Measurements from ENCODE around the gene GIT1. TPM values are rescaled to one million over a fixed set of nuclear protein-coding genes. Genes with fewer than 3 reads are reported as not detected.

The GIT1 gene
- total RNA-seq, 8 experiments from 2014 or later: 27.1 to 43.8 (median 32.0) TPM

DNA sequence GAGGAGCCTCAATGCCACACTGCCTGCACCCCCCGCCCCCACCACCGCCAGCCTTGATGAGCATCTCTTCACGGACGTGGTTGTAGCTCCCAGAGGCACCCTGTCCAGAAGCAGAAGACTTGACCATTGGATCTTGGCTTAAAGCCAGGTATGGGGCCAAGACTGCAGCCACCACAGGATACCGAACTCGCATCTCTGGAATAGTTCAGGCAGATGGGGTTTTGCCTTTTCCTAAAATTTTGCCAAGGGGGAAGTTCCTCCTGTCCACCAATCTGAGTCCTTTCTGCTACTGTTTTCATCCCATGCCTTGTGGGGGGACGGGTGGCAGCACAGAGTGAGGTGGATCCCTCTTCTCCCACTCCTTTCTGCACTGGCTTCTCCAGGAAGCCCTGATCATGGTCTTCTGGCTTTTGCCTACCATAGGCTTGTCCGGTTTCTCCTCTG is 32.3 kb upstream of the GIT1 start:
- H3K4me3 ChIP-seq: no peak overlapping the region
- in situ Hi-C loops (cut with MboI; ENCODE audit: low pct_unique_long_range_greater_than_20kb in 2 of 9, low sequenced_read_pairs in 9 of 9, unreplicated experiment in 9 of 9): loop anchor here in 1 of 9 experiments (25.0 kb wide), 1 partner anchor 466 kb away; no protein-coding TSS in a partner anchor
- peaks cover 6 to 10% of the 10 kb centered on the region in 2 donors for H3K4me1 ChIP-seq (replicated peaks in 1 of 2)
- WGBS, 10 experiments: 17 to 91% (median 75%) methylated on average over 1 to 5 of the region's 8 CpGs; no CpG with 5 or more reads in 5 of the 10 experiments
- no peak overlapping the region for H3K27ac ChIP-seq
- ATAC-seq (replicated peaks in 6 of 8): peak in 1 of 8 experiments; percentile 2

DNA sequence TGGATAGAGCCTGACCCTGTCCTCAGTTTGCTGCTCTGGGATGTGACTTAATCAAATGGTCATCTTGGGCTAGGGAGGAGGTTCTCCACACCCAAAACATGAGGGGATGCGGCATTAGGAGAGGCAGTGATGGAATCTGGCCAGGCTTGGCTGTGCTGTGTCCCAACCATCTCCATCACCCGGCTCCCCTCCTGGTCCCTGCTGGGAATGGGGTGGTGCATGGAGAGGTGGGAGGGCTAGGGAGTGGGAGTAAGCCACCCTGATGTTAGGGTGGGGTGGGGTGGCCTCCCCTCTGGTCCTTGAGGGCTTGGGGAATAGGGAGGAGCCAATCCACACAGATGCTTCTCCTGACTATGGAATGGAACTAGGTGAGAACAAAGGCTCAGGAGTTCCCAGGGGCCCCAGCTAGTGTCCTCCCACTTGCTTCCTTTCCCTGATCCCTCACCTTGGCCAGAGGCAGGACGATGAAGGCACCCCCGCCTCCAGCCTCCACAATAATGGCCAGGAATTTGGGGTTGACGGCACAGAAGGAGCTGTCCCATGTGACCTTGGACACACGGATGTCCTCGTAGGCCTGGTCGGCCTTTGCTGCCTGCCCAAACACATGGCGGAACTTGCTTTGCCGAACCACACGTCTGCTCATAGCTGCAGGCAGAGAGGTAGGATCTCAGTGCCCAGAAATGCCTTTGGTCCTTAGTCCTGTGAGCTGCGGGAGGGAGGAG is 31.5 kb upstream of the GIT1 start:
- Histone ChIP-seq H3K27ac (no peak overlapping the region), H3K4me1 (replicated peaks in 1 of 2) (peaks cover 10 to 14% of the 10 kb centered on the region in 2 donors), H3K4me3 (no peak overlapping the region)
- 93% methylated on average over 3 of the region's 12 CpGs; no CpG with 5 or more reads in 9 of the 10 experiments for WGBS, 10 experiments
- in situ Hi-C loops (cut with MboI; ENCODE audit: low pct_unique_long_range_greater_than_20kb in 2 of 9, low sequenced_read_pairs in 9 of 9, unreplicated experiment in 9 of 9): loop anchor here in 1 of 9 experiments (25.0 kb wide), 1 partner anchor 466 kb away; no protein-coding TSS in a partner anchor
- ATAC-seq (replicated peaks in 6 of 8): no peak

DNA sequence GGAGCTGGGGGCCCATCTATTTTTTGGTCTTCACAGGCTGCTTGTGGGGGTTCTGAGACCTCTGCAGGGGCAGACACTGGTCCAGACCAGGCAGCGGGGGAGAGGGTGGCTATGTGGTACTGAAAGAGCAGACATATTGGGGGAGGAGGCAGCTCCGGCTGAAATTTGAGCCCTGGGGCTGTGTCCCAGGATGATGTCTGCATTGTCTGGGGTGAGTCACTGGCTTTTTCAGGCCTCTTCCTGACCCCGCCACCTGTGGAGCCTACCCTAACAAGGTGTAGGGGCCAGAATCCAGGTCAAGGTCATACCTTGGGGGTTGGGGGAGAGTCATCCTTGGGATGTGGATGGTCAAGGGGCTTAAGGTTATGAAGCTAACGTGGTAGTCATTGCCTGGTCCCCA is 30.8 kb upstream of the GIT1 start:
- Histone ChIP-seq H3K27ac (no peak overlapping the region), H3K4me1 (replicated peaks in 1 of 2) (peaks cover 13 to 15% of the 10 kb centered on the region in 2 donors), H3K4me3 (no peak overlapping the region)
- 0 to 100% (median 83%) methylated on average over 1 to 3 of the region's 4 CpGs; no CpG with 5 or more reads in 5 of the 10 experiments for WGBS, 10 experiments
- ATAC-seq (replicated peaks in 6 of 8): peak in 1 of 8 experiments; percentile 1
- in situ Hi-C loops (cut with MboI; ENCODE audit: low pct_unique_long_range_greater_than_20kb in 2 of 9, low sequenced_read_pairs in 9 of 9, unreplicated experiment in 9 of 9): loop anchor here in 1 of 9 experiments (25.0 kb wide), 1 partner anchor 467 kb away; no protein-coding TSS in a partner anchor

DNA sequence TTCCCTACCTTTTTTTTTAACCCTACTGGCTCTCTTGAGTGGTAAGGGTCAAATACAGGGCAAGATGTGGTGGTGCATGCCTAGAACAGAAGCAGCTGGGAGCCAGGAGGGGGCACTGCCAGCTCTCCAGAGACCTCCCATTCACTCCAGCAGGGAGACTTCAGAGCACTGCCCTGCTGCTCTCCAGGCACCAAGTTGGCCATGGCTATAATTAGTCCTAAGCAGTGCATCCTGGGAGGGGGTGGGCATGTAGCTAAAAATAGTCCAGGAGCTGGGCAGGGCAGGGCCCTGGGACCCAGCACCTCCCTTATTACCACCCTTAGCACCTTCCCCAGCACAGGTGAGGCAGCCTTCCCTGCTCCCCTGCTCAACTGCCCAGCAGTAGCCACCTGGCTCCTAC is 29.8 kb upstream of the GIT1 start:
- peak in 1 of 8 experiments; percentile 15 for ATAC-seq (replicated peaks in 6 of 8)
- no peak overlapping the region for H3K4me3 ChIP-seq
- H3K4me1 ChIP-seq (replicated peaks in 1 of 2): peaks cover 21 to 23% of the 10 kb centered on the region in 2 donors
- no peak overlapping the region for H3K27ac ChIP-seq
- in situ Hi-C loops (cut with MboI; ENCODE audit: low pct_unique_long_range_greater_than_20kb in 2 of 9, low sequenced_read_pairs in 9 of 9, unreplicated experiment in 9 of 9): loop anchor here in 1 of 9 experiments (25.0 kb wide), 1 partner anchor 468 kb away; no protein-coding TSS in a partner anchor

DNA sequence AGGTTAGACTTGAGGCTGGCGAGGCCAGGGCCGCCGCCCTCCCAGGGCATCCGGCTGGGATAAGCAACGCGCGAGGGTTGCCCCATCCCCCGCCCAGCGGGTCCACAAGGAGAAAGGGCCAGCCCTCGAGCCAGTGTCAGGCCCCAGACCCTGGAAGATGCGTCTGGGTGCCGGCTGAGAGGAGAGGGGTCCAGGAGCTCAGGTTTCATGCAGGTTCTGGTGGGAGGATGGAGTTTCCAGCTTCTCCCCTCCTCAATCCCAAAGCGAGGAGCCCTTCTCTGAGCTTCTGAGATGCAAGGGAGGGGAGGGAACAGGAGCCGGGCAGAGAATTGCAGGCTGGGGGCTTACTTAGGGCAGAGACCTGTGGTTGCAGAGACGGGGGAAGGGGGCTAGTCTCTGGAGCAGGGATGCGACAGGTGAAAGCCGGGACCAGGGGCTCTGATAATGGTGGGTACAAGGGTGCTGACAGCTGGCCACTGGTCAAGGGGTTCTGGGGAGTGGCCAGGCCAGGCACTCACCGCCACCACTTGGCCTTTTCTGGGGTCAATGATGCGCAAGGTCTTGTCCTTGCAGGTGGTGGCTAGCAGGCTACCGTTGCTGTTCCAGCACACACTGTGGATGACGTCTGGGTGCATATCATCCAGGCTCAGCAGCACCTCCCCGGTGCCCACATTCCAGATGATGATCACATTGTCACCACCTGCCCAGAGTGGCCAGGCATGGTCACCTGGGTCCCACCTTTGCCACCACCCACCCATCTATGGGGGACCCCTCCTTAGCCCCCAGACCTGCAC is 29.0 kb upstream of the GIT1 start:
- Histone ChIP-seq H3K27ac (no peak overlapping the region), H3K4me1 (replicated peaks in 1 of 2) (peaks cover 28 to 31% of the 10 kb centered on the region in 2 donors), H3K4me3 (no peak overlapping the region)
- WGBS, 10 experiments: 35 to 56% methylated on average over 3 to 4 of the region's 22 CpGs; no CpG with 5 or more reads in 8 of the 10 experiments
- no peak for ATAC-seq (replicated peaks in 6 of 8)
- in situ Hi-C loops (cut with MboI; ENCODE audit: low pct_unique_long_range_greater_than_20kb in 2 of 9, low sequenced_read_pairs in 9 of 9, unreplicated experiment in 9 of 9): loop anchor here in 1 of 9 experiments (25.0 kb wide), 1 partner anchor 469 kb away; no protein-coding TSS in a partner anchor

DNA sequence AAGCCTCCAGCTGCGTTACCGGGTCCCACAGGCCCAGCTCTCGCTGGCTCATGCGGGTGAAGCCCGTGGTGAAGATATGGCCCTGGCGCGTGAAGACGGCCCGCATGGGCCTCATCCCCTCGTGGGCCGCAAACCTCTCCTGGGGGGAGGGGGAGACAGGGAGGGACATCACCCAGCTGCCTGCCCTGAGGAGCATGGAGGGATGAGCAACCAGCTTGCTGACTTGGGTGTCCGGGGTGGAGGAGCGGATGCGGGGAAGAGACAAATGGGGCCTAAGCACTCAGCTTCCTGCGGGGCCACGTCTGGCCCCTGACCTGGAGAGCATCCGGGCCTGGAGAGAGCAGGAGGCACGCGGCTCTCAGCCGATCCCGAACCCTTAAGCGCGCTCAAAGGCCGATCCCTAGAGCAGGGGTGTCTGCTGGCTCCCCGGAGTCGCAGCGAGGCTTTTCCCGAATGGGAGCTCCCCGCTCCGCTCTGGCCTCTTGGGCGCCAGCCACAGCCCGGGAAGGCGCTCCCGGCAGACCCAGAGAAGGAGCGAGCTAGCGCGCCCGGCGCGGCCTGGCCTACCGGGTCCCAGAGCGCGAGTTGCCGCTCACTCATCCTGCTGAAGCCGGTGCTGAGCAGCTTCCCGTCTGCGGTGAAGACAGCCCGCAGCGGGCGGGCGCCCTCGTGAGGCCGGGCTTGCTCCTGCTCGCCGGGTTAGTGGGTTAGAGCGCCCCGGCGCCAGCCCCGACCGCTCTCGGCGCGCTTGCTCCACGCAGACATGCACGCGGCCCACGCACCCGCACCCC is 28.2 kb upstream of the GIT1 start:
- Histone ChIP-seq H3K4me1 (replicated peaks in 1 of 2) (peaks cover 29 to 34% of the 10 kb centered on the region in 2 donors), H3K4me3 (no peak overlapping the region), H3K27ac (no peak overlapping the region)
- no peak for ATAC-seq (replicated peaks in 6 of 8)
- WGBS, 10 experiments: 18 to 46% (median 23%) methylated on average over 3 to 15 of the region's 68 CpGs; no CpG with 5 or more reads in 6 of the 10 experiments
- in situ Hi-C loops (cut with MboI; ENCODE audit: low pct_unique_long_range_greater_than_20kb in 2 of 9, low sequenced_read_pairs in 9 of 9, unreplicated experiment in 9 of 9): loop anchor here in 1 of 9 experiments (25.0 kb wide), 1 partner anchor 470 kb away; no protein-coding TSS in a partner anchor

DNA sequence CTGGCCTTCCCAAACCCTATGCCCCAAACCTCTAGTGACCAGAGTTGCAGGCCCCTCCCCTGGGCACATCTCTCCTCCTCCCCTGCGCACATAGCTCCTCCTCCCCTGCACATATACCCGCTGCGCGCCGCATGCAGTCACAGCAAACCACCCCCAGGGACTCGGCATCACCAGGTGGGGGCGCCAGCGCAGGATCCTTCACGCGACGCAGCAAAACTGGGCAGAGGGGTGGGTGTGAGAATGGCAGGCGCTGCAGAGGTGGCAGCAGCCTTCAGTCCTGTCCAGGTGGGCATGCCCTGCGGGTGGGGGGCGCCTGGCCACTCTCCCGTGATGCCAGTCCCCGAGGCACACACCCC is 27.7 kb upstream of the GIT1 start:
- in situ Hi-C loops (cut with MboI; ENCODE audit: low pct_unique_long_range_greater_than_20kb in 2 of 9, low sequenced_read_pairs in 9 of 9, unreplicated experiment in 9 of 9): loop anchor here in 1 of 9 experiments (25.0 kb wide), 1 partner anchor 470 kb away; no protein-coding TSS in a partner anchor
- Histone ChIP-seq H3K27ac (no peak overlapping the region), H3K4me3 (no peak overlapping the region), H3K4me1 (replicated peaks in 1 of 2) (peaks cover 28 to 34% of the 10 kb centered on the region in 2 donors)
- ATAC-seq (replicated peaks in 6 of 8): peak in 6 of 8 experiments; percentile 0 to 47 (median 29)
- no CpG with 5 or more reads among the region's 16 CpGs for WGBS, 10 experiments

DNA sequence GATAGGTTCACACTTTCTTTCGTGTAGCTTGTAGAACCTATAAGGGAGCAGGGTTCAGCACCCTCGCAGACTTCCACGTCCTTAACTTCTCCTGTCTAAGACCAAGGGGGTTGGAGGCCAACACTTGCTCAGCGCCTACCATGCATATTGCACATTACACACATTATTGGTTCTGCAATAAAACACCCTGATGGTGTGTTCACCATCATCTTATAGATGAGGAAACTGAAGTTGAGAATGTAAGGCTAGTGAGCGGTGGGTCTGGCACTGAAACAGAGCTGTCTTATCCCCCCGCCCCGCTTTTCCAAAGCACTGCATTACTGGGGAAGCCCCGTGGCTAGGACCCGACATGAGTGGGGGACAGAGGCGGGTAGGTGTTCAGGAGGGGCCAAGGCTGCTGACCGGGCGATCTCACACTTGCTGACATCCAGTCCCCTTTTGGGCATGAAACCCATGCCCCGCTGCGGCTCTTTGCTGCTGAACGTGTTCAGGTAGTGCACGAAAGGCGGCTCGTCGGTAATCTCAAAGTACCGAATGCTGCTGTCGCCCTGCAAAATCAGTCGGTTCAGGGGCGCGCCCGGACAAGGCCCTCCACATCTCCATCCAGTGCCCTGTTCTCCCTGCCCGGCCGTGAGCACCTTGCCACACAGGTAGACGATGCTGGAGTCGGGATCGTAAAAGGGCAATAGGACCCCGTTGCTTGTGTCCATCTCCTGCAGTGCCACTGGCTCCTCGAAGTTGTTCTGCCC is 27.0 kb upstream of the GIT1 start:
- in situ Hi-C loops (cut with MboI; ENCODE audit: low pct_unique_long_range_greater_than_20kb in 2 of 9, low sequenced_read_pairs in 9 of 9, unreplicated experiment in 9 of 9): loop anchor here in 1 of 9 experiments (25.0 kb wide), 1 partner anchor 471 kb away; no protein-coding TSS in a partner anchor
- 20 to 100% (median 42%) methylated on average over 1 to 11 of the region's 32 CpGs; no CpG with 5 or more reads in 4 of the 10 experiments for WGBS, 10 experiments

DNA sequence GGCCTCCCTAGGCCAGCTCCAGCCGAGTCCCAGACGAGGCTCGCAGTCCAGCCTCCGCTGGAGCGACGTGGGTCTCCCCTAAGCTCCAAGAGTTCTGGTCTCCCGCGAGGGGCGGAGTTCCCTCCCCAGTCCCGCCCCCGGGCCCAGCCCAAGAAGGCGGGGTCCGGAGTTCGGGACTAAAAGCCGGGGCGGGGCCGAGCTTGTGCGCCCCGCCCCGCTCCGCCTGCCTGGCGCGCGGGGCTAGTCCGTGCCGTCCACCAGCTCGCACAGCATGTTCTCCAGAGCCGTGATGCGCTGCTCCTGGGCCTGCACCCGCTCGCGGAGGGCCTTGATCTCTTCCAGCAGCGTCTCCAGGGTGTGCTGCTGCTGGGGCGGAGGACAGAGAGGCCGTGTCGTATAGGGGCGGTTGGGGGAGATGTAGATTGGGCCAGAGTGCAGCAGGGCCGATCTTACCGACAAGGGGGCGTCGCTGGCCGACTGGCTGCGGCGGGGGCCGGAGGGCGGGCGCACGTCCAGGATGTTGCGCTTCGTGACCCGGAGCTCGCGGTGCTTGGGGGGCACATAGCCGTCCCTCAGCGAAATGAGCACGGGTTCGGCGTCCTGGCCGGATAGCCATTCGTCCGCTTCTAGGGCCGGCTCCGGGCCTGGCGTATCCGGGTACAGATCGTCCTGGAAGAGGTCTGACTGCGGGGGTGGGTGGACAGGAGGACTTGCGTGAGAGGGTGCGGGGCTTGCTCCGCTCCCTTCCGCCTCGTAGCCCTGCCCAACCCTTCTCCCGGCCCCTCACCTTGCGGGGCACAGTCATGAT is 26.2 kb upstream of the GIT1 start:
- Histone ChIP-seq H3K4me1 (replicated peaks in 1 of 2) (peaks cover 27 to 34% of the 10 kb centered on the region in 2 donors), H3K4me3 (peak overlapping the region in 4 of 5 donors; percentile 4 to 26 (median 19)), H3K27ac (no peak overlapping the region)
- peak; percentile 50 to 80 (median 71) for ATAC-seq (replicated peaks in 6 of 8)
- WGBS, 10 experiments: 20 to 100% (median 37%) methylated on average over 1 to 5 of the region's 74 CpGs; no CpG with 5 or more reads in 7 of the 10 experiments
- in situ Hi-C loops (cut with MboI; ENCODE audit: low pct_unique_long_range_greater_than_20kb in 2 of 9, low sequenced_read_pairs in 9 of 9, unreplicated experiment in 9 of 9): loop anchor here in 1 of 9 experiments (25.0 kb wide), 1 partner anchor 472 kb away; no protein-coding TSS in a partner anchor

More for the DNA sequence above, 27.0 kb upstream of the GIT1 start:
- peak overlapping the region in 2 of 5 donors; percentile 25 to 26 for H3K4me3 ChIP-seq
- H3K4me1 ChIP-seq (replicated peaks in 1 of 2): peaks cover 27 to 34% of the 10 kb centered on the region in 2 donors
- ATAC-seq (replicated peaks in 6 of 8): no peak
- H3K27ac ChIP-seq: no peak overlapping the region

DNA sequence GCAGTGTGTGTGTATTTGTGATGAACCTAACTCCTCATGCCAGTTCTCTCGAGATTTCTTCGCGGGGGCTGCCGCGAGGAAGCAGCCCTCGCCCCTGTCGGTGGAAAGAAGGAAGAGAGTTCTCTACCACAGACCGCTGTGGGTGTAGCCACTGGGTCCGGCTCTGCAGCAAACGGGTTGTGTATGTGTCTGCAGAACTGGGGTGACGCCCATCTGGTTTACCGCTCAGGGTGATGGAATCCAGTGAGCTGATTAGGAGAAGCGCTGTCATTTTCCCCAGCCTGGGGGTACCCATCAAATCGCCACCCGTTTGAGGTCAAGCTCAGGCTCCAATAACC is 25.6 kb upstream of the GIT1 start:
- in situ Hi-C loops (cut with MboI; ENCODE audit: low pct_unique_long_range_greater_than_20kb in 2 of 9, low sequenced_read_pairs in 9 of 9, unreplicated experiment in 9 of 9): loop anchor here in 1 of 9 experiments (25.0 kb wide), 1 partner anchor 472 kb away; no protein-coding TSS in a partner anchor
- Histone ChIP-seq H3K27ac (no peak overlapping the region), H3K4me3 (peak overlapping the region in 2 of 5 donors; percentile 25 to 26), H3K4me1 (replicated peaks in 1 of 2) (peaks cover 27 to 34% of the 10 kb centered on the region in 2 donors)
- WGBS, 10 experiments: 0 to 90% (median 20%) methylated on average over 2 to 5 of the region's 15 CpGs; no CpG with 5 or more reads in 5 of the 10 experiments
- ATAC-seq (replicated peaks in 6 of 8): peak; percentile 3 to 63 (median 12)
